ENCODE data around the gene TMX1.

DNA sequence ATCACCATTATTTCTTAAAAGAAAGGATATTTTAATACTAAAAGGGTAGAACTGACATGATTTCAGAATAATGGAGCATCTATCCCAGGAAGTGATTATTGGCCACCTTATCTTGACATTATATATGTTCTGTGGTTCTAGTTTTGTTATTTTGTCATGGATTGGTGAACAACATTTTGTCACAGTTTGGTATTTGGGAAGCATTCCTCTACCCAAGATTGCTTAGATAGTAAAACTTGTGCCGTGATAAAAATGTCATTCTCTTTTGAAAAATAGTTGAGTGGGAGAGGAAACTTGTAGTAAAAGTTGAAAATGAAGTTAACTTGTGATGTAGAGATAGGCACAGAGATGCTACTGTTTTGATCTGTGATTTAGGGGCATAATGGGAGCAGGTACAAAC lies 65.7 kb downstream of the TMX1 start:
- TF ChIP-seq POLR2A (IDR thresholded peaks at IDR 0.05): no peak
- TF ChIP-seq, protein P1, sequence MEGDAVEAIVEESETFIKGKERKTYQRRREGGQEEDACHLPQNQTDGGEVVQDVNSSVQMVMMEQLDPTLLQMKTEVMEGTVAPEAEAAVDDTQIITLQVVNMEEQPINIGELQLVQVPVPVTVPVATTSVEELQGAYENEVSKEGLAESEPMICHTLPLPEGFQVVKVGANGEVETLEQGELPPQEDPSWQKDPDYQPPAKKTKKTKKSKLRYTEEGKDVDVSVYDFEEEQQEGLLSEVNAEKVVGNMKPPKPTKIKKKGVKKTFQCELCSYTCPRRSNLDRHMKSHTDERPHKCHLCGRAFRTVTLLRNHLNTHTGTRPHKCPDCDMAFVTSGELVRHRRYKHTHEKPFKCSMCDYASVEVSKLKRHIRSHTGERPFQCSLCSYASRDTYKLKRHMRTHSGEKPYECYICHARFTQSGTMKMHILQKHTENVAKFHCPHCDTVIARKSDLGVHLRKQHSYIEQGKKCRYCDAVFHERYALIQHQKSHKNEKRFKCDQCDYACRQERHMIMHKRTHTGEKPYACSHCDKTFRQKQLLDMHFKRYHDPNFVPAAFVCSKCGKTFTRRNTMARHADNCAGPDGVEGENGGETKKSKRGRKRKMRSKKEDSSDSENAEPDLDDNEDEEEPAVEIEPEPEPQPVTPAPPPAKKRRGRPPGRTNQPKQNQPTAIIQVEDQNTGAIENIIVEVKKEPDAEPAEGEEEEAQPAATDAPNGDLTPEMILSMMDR (IDR thresholded peaks at IDR 0.05): no peak
